RPMI7951 (cell line): ENCODE data around the gene HOXA13. TPM values are rescaled to one million over a fixed set of nuclear protein-coding genes. Genes with fewer than 3 reads are reported as not detected.

Experiments
- DNase-seq: peaks from one replicate; pipeline ENCODE4 v3.0.0-alpha.2; 2012; ENCODE audit warnings: low read depth
- total RNA-seq: library from RNA; depleted of rRNA; stranded (reverse); fragments of >200 nt; shearing (Covaris generic); gene quantifications from 2 replicates; pipeline ENCODE4 v1.2.3, GENCODE V29; 2014

The HOXA13 gene
- total RNA-seq, 1 experiment from 2014 or later = 2.3 TPM

- DNase-seq = peak; percentile 78
These were observed 37.9 kb upstream of the HOXA13 start for GRCh38 chr7:27237735-27238334.

GRCh38 chr7:27235387-27236311 lies 35.8 kb upstream of the HOXA13 start:
- DNase-seq = peak; percentile 50

- DNase-seq = no peak
These were observed 29.6 kb upstream of the HOXA13 start for GRCh38 chr7:27229448-27229847.

- no peak for DNase-seq
These were observed 25.4 kb upstream of the HOXA13 start for GRCh38 chr7:27224983-27225934.

GRCh38 chr7:27223941-27224575 lies 24.2 kb upstream of the HOXA13 start:
- no peak for DNase-seq

- DNase-seq = no peak
These were observed 21.4 kb upstream of the HOXA13 start for GRCh38 chr7:27221201-27221797.

GRCh38 chr7:27220440-27220955 lies 20.6 kb upstream of the HOXA13 start:
- DNase-seq = no peak

- DNase-seq = no peak
These were observed 19.9 kb upstream of the HOXA13 start for GRCh38 chr7:27219821-27220220.

- no peak for DNase-seq
These were observed 18.1 kb upstream of the HOXA13 start for GRCh38 chr7:27217951-27218350.

GRCh38 chr7:27215356-27215755 lies 15.5 kb upstream of the HOXA13 start:
- no peak for DNase-seq

GRCh38 chr7:27214239-27214950 lies 14.5 kb upstream of the HOXA13 start:
- DNase-seq = peak; percentile 26

- no peak for DNase-seq
These were observed 13.7 kb upstream of the HOXA13 start for GRCh38 chr7:27213433-27214238.

GRCh38 chr7:27212497-27213432 lies 12.9 kb upstream of the HOXA13 start:
- DNase-seq = no peak

GRCh38 chr7:27211764-27212204 lies 11.9 kb upstream of the HOXA13 start:
- no peak for DNase-seq

GRCh38 chr7:27211084-27211446 lies 11.2 kb upstream of the HOXA13 start:
- no peak for DNase-seq

GRCh38 chr7:27210441-27211083 lies 10.7 kb upstream of the HOXA13 start:
- peak; percentile 43 for DNase-seq

- DNase-seq = no peak
These were observed 10.1 kb upstream of the HOXA13 start for GRCh38 chr7:27209933-27210440.
